Measurements from ENCODE around the gene COL9A3.

Gene COL9A3

DNA sequence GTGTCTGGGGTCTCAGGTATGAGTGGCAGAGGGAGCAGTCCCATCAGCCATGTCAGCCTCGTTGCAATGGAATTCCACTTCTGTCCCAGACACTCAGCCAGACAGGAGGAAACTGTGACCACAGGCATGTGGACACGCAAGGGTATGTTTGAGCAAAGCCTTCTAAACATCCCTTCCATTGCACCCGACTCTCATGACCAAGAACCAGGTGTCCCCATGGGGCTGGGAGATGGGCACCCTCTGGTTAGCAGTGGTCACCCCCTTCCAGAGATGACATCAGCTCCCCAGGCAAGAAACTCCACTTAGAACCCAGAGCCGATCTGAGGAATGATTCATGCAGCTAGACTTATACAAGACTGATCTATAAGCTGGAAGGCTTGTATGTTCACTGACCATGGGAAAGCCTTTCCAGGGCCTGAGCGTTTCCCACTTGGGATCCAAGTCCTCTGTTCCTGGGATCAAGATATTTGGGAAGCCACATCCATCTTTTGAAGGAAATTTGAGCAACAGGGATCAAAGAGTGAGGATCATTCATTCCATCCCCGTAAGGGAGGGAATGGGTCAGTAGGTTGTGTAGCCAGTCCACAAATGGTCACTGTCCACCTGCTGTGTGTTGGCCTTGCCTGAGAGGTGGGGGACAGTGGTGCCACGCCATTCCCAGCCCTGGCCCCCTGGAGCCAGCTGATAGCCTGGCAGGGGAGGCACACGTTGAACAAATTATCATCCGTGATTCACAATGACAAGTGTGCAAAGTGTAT lies 24.5 kb upstream of the COL9A3 start:
- no peaks in the 10 kb centered on the region for H3K27me3 ChIP-seq (ENCODE audit: control insufficient read depth, insufficient read depth, low read length)
- no peaks in the 10 kb centered on the region for H3K9me3 ChIP-seq (ENCODE audit: control insufficient read depth, low read length)
- H2AFZ ChIP-seq = no peak overlapping the region
- H3K4me1 ChIP-seq = peaks cover 9% of the 10 kb centered on the region
- TF ChIP-seq, protein P1, sequence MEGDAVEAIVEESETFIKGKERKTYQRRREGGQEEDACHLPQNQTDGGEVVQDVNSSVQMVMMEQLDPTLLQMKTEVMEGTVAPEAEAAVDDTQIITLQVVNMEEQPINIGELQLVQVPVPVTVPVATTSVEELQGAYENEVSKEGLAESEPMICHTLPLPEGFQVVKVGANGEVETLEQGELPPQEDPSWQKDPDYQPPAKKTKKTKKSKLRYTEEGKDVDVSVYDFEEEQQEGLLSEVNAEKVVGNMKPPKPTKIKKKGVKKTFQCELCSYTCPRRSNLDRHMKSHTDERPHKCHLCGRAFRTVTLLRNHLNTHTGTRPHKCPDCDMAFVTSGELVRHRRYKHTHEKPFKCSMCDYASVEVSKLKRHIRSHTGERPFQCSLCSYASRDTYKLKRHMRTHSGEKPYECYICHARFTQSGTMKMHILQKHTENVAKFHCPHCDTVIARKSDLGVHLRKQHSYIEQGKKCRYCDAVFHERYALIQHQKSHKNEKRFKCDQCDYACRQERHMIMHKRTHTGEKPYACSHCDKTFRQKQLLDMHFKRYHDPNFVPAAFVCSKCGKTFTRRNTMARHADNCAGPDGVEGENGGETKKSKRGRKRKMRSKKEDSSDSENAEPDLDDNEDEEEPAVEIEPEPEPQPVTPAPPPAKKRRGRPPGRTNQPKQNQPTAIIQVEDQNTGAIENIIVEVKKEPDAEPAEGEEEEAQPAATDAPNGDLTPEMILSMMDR (IDR thresholded peaks at IDR 0.05) = no peak
- H3K79me2 ChIP-seq = no peaks in the 10 kb centered on the region
- H3K36me3 ChIP-seq (ENCODE audit: control insufficient read depth, insufficient read depth, low read length) = no peaks in the 10 kb centered on the region
- H3K4me2 ChIP-seq (ENCODE audit: low read length) = no peak overlapping the region
- H3K9ac ChIP-seq = no peak overlapping the region
- no peak overlapping the region for H3K27ac ChIP-seq
- H3K4me3 ChIP-seq (ENCODE audit: low read depth, low read length) = no peak overlapping the region

DNA sequence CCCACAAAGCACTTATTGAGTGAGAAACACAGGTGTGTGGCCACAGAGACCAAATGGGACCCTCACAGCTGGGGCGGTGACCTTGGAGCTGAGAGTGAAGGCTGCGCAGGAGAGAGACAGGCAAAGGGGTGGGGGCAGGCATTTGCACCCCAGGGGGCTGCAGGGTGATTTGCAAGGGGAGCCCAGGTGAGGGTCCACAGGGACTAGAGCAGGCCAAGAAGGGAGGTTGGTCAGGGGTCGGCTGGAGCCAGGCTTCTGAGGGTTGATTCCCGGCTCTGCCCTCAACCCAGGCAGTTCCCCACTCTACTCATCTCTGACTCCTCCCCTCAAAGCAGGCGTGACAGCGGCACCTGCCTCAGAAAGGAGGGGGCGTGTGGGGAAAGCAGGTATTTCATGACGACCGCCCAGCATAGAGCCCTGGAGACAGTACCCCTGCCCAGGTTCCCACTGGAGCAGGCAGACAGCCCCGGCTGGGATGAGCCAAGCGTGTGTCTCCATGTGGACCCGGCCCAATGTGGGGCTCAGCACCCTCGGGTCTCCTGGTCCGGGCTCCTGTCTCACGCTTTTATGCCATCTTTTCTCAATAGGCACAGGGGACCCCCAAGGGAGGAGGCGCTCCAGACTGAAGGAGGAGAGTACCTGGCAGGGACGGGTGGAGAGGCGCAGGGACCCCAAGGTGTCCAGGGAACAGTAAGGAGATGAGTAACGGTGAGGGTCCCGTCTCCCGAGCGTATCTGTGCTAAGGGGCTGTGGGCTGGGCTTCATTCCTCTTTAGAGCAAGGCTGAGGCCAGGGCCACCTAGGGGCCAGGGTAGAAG lies 23.7 kb upstream of the COL9A3 start:
- peak overlapping the region; percentile 67 for H3K27ac ChIP-seq
- TF ChIP-seq, protein P1 (IDR thresholded peaks at IDR 0.05) = no peak
- peaks cover 11% of the 10 kb centered on the region for H3K4me1 ChIP-seq
- H3K79me2 ChIP-seq = no peaks in the 10 kb centered on the region
- no peak overlapping the region for H3K4me3 ChIP-seq (ENCODE audit: low read depth, low read length)
- H2AFZ ChIP-seq = peak overlapping the region; percentile 92
- no peaks in the 10 kb centered on the region for H3K36me3 ChIP-seq (ENCODE audit: control insufficient read depth, insufficient read depth, low read length)
- no peaks in the 10 kb centered on the region for H3K9me3 ChIP-seq (ENCODE audit: control insufficient read depth, low read length)
- H3K4me2 ChIP-seq (ENCODE audit: low read length) = no peak overlapping the region
- no peak overlapping the region for H3K9ac ChIP-seq
- no peaks in the 10 kb centered on the region for H3K27me3 ChIP-seq (ENCODE audit: control insufficient read depth, insufficient read depth, low read length)

DNA sequence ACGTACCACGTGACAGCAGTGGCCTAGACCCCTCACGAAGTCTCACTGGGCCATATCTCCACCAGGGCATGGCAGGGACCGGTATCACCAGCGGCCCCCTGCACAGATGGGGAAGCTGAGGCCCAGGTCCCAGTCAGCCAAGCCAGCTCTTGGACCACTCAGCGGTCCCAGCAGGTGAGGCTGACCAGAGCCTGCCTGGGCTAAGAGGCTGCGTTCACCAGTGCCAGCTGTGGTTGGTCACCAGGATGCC lies 23.2 kb upstream of the COL9A3 start:
- Histone ChIP-seq H3K79me2 (no peaks in the 10 kb centered on the region), H3K9ac (no peak overlapping the region), H3K4me3 (ENCODE audit: low read depth, low read length) (peak overlapping the region; percentile 47), H2AFZ (peak overlapping the region; percentile 92), H3K27ac (peak overlapping the region; percentile 67), H3K9me3 (ENCODE audit: control insufficient read depth, low read length) (no peaks in the 10 kb centered on the region), H3K4me1 (peaks cover 11% of the 10 kb centered on the region), H3K4me2 (ENCODE audit: low read length) (peak overlapping the region; percentile 62), H3K36me3 (ENCODE audit: control insufficient read depth, insufficient read depth, low read length) (no peaks in the 10 kb centered on the region), H3K27me3 (ENCODE audit: control insufficient read depth, insufficient read depth, low read length) (no peaks in the 10 kb centered on the region)
- TF ChIP-seq, protein P1 (IDR thresholded peaks at IDR 0.05) = no peak

DNA sequence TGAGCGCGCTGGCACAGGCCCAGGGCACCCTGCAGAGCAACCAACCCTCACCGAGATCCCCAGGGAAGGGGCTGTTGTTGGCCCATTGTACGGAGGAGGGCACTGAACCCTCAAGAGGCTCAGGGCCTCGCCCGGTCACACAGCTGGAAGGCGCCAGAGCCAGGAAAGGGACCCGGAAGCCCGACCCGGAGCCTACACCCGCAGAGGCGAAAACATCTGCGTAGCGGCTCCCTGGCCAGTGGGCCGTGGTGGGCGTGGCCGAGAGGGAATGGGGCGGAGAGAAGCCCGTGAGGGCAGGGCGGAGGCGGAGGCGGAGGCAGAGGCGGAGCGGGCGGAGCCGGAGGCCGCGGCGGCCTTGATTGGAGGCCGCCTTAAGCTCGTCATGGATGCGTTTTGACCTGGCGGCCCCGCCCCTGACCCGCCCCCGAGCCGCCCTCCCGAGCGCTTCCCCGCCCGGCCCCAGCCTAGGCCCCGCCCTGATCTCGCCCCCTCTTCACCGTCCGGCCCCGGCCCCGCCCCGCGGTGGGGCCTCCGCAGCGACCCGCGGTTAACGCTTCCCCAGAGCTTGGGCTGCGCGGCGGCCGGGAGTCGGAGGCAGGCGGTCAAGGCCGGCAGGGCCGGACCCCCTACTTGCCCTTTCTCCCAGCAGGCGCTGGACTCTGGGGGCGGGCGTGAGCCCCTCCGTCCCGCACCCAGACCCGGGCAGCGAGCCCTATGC lies 22.7 kb upstream of the COL9A3 start:
- H3K4me2 ChIP-seq (ENCODE audit: low read length) = peak overlapping the region; percentile 80
- H3K36me3 ChIP-seq (ENCODE audit: control insufficient read depth, insufficient read depth, low read length) = no peaks in the 10 kb centered on the region
- H2AFZ ChIP-seq = peak overlapping the region; percentile 95
- H3K9me3 ChIP-seq (ENCODE audit: control insufficient read depth, low read length) = no peaks in the 10 kb centered on the region
- no peaks in the 10 kb centered on the region for H3K79me2 ChIP-seq
- H3K4me1 ChIP-seq = peaks cover 11% of the 10 kb centered on the region
- peak overlapping the region; percentile 68 for H3K4me3 ChIP-seq (ENCODE audit: low read depth, low read length)
- H3K9ac ChIP-seq = no peak overlapping the region
- H3K27ac ChIP-seq = peak overlapping the region; percentile 80
- H3K27me3 ChIP-seq (ENCODE audit: control insufficient read depth, insufficient read depth, low read length) = no peaks in the 10 kb centered on the region
- TF ChIP-seq, protein P1 (IDR thresholded peaks at IDR 0.05) = no peak

Data from parathyroid adenoma (tissue), 2 donors.